Body of pancreas (tissue), 4 donors: ENCODE data around the gene KHK.

ENCODE experiments used
- POLR2A ChIP-seq, 3 donors: fragments of 450-650 bp; IDR thresholded peaks; one replicate each; pipeline ENCODE4 v1.6.1; 2016; ENCODE audit warnings: antibody characterized with exemption in 3 of 3, mild to moderate bottlenecking in 2 of 3
- TF ChIP-seq, protein P1 (sequence below), 7 experiments: fragments of 450-650 bp in 4 of 7; fragments of 200-600 bp in 3 of 7; sonication (generic) in 3 of 7; IDR thresholded peaks; one replicate each; pipeline ENCODE4 v1.5.1; 2016 to 2019; ENCODE audit warnings: antibody characterized with exemption in 7 of 7

DNA sequence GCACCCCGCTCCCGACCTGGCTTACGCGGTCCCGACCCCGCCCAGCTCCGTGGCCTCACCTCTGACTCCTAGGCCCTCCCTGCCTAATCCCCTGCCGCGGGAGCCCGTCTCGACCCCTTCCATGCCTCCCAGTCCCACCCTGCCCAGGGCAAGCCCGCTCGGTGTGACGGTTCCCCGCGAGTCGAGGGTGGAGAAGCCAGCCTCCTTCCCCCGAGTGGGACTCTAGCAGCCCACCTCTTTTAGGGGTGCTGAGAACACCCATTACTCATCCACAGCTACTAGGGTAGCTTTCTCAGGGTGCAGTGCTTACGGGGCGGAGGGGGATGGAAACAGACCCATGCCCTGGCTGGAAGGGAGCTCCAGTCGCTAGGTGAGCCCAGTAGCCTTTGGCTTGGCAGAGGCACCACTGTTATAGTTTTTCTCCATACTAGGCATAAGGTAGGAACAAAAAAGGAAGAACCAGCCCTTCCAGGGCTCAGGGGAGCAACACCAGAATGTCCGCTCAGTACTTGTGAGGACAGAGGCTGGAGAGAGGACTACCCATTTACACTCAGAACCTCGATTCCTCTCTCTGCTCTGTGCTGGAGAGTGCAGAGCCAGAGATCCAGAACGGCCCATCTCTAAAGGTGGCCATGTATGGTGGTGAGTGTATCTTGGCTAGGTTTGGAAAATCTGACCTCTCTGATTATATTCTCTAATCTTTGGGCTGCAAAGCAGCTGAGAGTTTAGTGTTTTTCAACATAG lies 34.5 kb upstream of the KHK start:
- TF ChIP-seq, protein P1, sequence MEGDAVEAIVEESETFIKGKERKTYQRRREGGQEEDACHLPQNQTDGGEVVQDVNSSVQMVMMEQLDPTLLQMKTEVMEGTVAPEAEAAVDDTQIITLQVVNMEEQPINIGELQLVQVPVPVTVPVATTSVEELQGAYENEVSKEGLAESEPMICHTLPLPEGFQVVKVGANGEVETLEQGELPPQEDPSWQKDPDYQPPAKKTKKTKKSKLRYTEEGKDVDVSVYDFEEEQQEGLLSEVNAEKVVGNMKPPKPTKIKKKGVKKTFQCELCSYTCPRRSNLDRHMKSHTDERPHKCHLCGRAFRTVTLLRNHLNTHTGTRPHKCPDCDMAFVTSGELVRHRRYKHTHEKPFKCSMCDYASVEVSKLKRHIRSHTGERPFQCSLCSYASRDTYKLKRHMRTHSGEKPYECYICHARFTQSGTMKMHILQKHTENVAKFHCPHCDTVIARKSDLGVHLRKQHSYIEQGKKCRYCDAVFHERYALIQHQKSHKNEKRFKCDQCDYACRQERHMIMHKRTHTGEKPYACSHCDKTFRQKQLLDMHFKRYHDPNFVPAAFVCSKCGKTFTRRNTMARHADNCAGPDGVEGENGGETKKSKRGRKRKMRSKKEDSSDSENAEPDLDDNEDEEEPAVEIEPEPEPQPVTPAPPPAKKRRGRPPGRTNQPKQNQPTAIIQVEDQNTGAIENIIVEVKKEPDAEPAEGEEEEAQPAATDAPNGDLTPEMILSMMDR (IDR thresholded peaks at IDR 0.05), result no peak
- no peak for TF ChIP-seq POLR2A (IDR thresholded peaks at IDR 0.05)
